HEK293T (cell line): ENCODE results near the gene BIVM.
A peak's percentile ranks its signal among the peaks of the same experiment; 100 is the strongest.

Experiments used
- CTCF ChIA-PET: fragments of 350-600 bp; formaldehyde crosslinking; extraction: SDS; loops from one replicate; lab custom pipeline; 2021; ENCODE audit warnings: antibody characterized with exemption, inconsistent platforms; lab: Yijun Ruan, JAX
- POLR2A ChIA-PET: fragments of 350-600 bp; formaldehyde crosslinking; extraction: SDS; loops from one replicate; lab custom pipeline; 2020; ENCODE audit warnings: antibody characterized with exemption, inconsistent platforms; lab: Yijun Ruan, JAX
- DNase-seq: peaks from one replicate; pipeline ENCODE4 v3.0.0; 2012; ENCODE audit warnings: mixed read lengths; ENCODE audit errors: extremely low spot score
- ARNT ChIP-seq: fragments of 450-650 bp; IDR thresholded peaks from 2 replicates; pipeline ENCODE4 v1.6.1; 2017; ENCODE audit warnings: mild to moderate bottlenecking
- BHLHE40 ChIP-seq: fragments of 450-650 bp; IDR thresholded peaks from 2 replicates; pipeline ENCODE4 v1.6.1; 2016; ENCODE audit warnings: mild to moderate bottlenecking, moderate library complexity, borderline replicate concordance
- CTBP1 ChIP-seq: fragments of 450-650 bp; IDR thresholded peaks from 2 replicates; pipeline ENCODE4 v1.6.1; 2016; ENCODE audit warnings: borderline replicate concordance
- ELF4 ChIP-seq: fragments of 450-650 bp; IDR thresholded peaks from 2 replicates; pipeline ENCODE4 v1.6.1; 2017; ENCODE audit warnings: antibody characterized with exemption
- FOXA1 ChIP-seq: fragments of 450-650 bp; IDR thresholded peaks from 2 replicates; pipeline ENCODE4 v1.6.1; 2016; ENCODE audit warnings: mild to moderate bottlenecking
- FOXK2 ChIP-seq: fragments of 450-650 bp; IDR thresholded peaks from 2 replicates; pipeline ENCODE4 v1.6.1; 2016; ENCODE audit warnings: mild to moderate bottlenecking
- FOXM1 ChIP-seq: fragments of 450-650 bp; IDR thresholded peaks from 2 replicates; pipeline ENCODE4 v1.6.1; 2017; ENCODE audit warnings: mild to moderate bottlenecking, borderline replicate concordance
- HDGF ChIP-seq: fragments of 450-650 bp; IDR thresholded peaks from 2 replicates; pipeline ENCODE4 v1.6.1; 2017; ENCODE audit warnings: antibody characterized with exemption, borderline replicate concordance
- L3MBTL2 ChIP-seq: fragments of 450-650 bp; conservative IDR thresholded peaks from 2 replicates; pipeline ENCODE4 v1.6.1; 2016; ENCODE audit warnings: mild to moderate bottlenecking
- LEF1 ChIP-seq: fragments of 450-650 bp; IDR thresholded peaks from 2 replicates; pipeline ENCODE4 v1.6.1; 2017; ENCODE audit warnings: mild to moderate bottlenecking, borderline replicate concordance
- NFRKB ChIP-seq: fragments of 450-650 bp; IDR thresholded peaks from 2 replicates; pipeline ENCODE4 v1.6.1; 2016; ENCODE audit warnings: mild to moderate bottlenecking, moderate library complexity
- SP1 ChIP-seq: fragments of 450-650 bp; IDR thresholded peaks from 2 replicates; pipeline ENCODE4 v1.6.1; 2017
- SUZ12 ChIP-seq: fragments of 450-650 bp; IDR thresholded peaks from 2 replicates; pipeline ENCODE4 v1.6.1; 2016; ENCODE audit warnings: mild to moderate bottlenecking
- TARDBP ChIP-seq: fragments of 450-650 bp; IDR thresholded peaks from 2 replicates; pipeline ENCODE4 v1.6.1; 2016
- ZNF384 ChIP-seq: fragments of 450-650 bp; IDR thresholded peaks from 2 replicates; pipeline ENCODE4 v1.6.1; 2016
- TF ChIP-seq, protein P1 (sequence below): fragments of 450-650 bp; IDR thresholded peaks from 2 replicates; pipeline ENCODE4 v1.6.1; 2016

Gene BIVM

DNA sequence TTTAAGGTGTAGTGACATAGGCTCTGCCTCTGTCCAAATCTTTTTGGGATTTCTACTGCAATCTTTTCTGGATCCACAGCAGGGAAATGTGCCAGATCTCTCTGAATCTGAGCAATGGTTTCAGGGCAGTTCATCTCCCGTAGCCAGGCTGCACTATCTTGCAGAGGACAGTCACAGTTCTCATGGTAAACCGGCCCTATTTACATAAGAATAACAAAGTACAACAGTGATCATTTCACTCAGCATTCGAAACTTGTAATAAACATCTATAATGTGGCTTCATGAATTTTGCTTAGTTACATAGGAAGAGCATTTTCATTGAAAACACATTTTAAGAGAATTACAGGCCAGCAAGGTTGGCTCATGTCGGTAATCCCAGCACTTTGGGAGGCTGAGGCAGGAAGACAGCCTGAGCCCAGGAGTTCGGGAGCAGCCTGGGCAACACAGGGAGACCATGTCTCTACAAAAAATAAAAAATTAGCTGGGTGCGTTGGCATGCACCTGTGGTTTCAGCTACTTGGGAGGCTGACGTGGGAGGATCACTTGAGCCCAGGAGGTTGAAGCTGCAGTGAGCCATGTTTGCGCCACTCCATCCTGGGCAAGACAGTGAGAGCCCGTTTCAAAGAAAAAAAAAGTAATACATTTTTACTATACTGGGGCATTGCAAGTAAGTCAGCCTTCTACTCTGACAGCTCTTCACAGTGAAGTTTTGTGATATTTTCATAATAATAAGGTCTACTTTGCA is 5.1 kb upstream of the BIVM start:
- CTCF ChIA-PET, result no interaction called here
- POLR2A ChIA-PET, result interaction anchor here (1.0 kb wide), 1 partner anchor 20 kb away, joined by 3 read pairs; no protein-coding TSS in a partner anchor
- TF ChIP-seq LEF1 (no peak), ELF4 (no peak), L3MBTL2 (no peak), FOXK2 (no peak), SP1 (no peak), NFRKB (no peak), BHLHE40 (no peak), CTBP1 (no peak), ARNT (no peak), FOXA1 (no peak), FOXM1 (no peak)
- TF ChIP-seq, protein P1, sequence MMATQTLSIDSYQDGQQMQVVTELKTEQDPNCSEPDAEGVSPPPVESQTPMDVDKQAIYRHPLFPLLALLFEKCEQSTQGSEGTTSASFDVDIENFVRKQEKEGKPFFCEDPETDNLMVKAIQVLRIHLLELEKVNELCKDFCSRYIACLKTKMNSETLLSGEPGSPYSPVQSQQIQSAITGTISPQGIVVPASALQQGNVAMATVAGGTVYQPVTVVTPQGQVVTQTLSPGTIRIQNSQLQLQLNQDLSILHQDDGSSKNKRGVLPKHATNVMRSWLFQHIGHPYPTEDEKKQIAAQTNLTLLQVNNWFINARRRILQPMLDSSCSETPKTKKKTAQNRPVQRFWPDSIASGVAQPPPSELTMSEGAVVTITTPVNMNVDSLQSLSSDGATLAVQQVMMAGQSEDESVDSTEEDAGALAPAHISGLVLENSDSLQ, result no peak
- no peak for DNase-seq

DNA sequence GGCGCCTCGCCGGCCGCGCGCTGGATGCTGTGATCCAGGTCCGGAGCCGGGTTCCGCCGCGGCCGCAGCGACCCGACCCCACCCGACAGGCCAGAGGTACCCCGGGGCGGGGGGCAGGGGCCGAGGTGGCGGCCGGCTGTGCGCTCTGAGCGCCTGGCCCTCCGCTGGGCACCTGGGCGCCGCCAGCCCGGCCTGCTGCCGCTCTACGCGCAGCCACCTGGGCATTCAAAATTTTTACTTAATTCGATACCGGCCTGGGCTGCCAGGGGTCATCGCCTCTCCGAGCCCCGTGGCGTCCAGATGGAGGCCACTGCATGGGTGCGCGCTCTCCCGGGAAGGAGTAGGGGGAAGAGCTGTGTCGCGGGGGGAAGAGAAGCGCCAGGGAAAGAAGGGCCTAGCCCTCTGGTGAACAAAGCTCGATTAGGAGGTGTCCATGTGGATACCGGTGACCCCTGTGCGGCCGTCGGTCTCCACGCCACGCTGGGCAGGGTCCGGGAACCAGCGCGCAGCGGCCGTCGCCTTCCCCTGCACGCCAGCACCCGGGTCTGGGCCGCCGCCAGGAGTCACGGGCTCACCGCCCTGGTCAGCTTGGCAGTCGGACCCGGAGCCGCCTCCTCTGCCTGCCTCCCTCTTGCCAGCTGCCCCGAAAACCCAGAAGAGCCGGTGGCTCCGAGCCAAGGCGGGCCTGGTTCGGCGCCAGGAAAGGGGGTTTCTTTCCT is 666 bp downstream of the BIVM start:
- POLR2A ChIA-PET, result interaction anchor here (1.0 to 2.5 kb wide), 6 partner anchors 15 to 208 kb away, joined by 3 to 11 read pairs (median 6); partner anchors contain the start of genes ERCC5, TEX30 and TPP2

DNA sequence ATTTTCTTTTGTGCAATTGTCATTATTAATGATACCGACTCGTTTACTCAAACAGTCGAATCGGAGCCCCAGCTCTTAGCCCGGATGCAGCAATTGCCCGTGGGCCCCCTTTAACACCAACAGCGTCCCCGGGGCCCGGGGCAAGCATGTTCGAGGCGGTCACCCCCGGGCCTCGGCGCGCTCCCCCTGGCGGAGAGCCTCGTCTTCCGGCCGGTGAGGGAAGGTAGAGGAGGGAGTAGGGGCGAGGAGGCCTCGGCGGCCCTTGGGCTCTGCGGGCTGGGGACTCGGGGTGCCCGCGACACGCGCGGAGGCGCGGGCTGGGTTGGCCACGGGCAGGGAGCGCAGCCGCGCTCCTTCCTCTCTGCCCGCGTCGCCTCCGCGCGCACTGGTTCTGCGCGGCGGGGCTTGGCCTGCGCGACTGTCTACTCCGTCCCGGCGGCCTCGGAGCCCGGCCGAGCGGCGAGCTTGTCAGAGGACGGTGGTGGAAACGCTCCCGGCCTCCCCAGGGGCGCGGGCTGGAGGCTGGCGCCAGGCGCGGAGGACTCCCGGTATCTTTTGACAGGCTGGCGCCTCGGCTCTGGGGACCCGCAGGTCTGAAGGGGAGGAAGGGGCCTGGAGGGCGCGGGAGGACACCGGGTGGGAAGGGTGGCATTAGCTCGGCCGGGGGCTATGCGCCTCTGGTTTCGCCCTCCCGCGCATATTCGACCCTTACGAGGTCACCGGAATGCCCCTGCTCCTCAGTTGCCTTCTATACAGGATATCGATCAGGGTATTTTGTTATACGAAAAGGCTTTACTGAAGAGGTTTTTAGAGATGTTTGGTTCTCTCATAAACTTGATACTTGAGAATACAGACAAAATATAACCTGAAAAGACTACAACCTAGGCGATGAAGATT is 1.5 kb downstream of the BIVM start:
- CTCF ChIA-PET, result interaction anchor here (0.6 to 0.7 kb wide), 2 partner anchors 208 to 406 kb away, joined by 3 read pairs; no protein-coding TSS in a partner anchor
- peak; percentile 56 for DNase-seq
- no peak for TF ChIP-seq LEF1
- no peak for TF ChIP-seq FOXM1
- no peak for TF ChIP-seq ZNF384
- no peak for TF ChIP-seq NFRKB
- POLR2A ChIA-PET, result interaction anchor here (1.0 to 2.5 kb wide), 6 partner anchors 15 to 209 kb away, joined by 3 to 11 read pairs (median 6); partner anchors contain the start of genes ERCC5, TEX30 and TPP2

More for the DNA sequence above, 666 bp downstream of the BIVM start:
- TF ChIP-seq TARDBP, result no peak
- TF ChIP-seq, protein P1, result no peak
- TF ChIP-seq L3MBTL2, result peak; percentile 29; the same call in 1 of the 2 replicates
- CTCF ChIA-PET, result interaction anchor here (0.7 kb wide), 1 partner anchor 406 kb away, joined by 3 read pairs; no protein-coding TSS in a partner anchor
- peak; percentile 11 for DNase-seq

DNA sequence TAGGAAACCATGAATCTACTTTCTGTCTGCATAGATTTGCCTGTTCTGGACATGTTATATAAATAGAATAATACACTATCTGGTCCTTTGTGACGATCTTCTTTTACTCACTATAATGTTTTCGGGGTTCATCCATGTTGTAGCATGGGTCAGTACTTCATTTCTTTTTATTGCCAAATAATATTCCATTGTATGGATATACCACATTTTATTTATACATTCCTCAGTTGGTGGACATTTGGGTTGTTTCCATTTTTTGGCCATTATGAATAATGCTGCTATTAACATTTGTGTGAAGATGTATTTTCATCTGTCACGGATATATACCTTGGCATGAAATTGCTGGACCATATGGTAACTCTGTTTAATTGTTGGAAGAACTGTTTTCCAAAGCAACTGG is 6.8 kb downstream of the BIVM start:
- CTCF ChIA-PET, result no interaction called here
- POLR2A ChIA-PET, result no interaction called here
- TF ChIP-seq TARDBP (no peak), ZNF384 (no peak), BHLHE40 (no peak), FOXM1 (no peak), HDGF (no peak), FOXK2 (no peak), FOXA1 (no peak), LEF1 (no peak), SUZ12 (no peak), ARNT (no peak), CTBP1 (no peak), SP1 (no peak), ELF4 (no peak), NFRKB (no peak)
- TF ChIP-seq, protein P1, result no peak
- no peak for DNase-seq

DNA sequence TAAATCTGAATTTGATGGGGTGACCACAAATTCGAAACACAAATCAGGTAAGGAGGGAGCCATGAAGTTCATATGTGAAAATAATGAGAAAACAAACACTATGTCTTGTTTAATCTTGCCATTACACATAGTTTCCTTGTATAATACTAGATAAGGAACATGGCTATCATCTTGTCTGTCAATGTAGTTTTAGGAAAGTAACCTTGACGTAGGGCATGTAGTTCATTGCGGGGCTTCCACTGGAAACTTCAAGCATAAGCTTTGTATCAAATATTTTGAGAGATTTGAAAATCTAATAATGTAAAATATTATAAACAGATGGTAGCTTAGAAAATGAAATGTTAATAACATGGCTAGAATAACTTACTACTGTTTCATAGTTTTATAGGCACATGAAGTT is 8.8 kb downstream of the BIVM start:
- TF ChIP-seq TARDBP (no peak), ARNT (no peak), CTBP1 (no peak)
- TF ChIP-seq, protein P1, result no peak
- POLR2A ChIA-PET, result no interaction called here
- no peak for DNase-seq
- CTCF ChIA-PET, result no interaction called here
